Endothelial cell of umbilical vein (primary cell): Measurements from ENCODE around the gene BMPR1B.

Experiments
- EZH2 ChIP-seq: IDR thresholded peaks from 2 replicates; pipeline ENCODE4 v1.6.1; 2012; ENCODE audit warnings: borderline replicate concordance, low read depth, mild to moderate bottlenecking, moderate library complexity, low read length, inconsistent platforms; ENCODE audit not compliant: severe bottlenecking
- FOS ChIP-seq: IDR thresholded peaks from 2 replicates; pipeline ENCODE4 v1.6.1; 2011; ENCODE audit warnings: mild to moderate bottlenecking, low read length, moderate library complexity, borderline replicate concordance; ENCODE audit not compliant: insufficient read depth
- GATA2 ChIP-seq: IDR thresholded peaks from 2 replicates; pipeline ENCODE4 v1.7.0; 2011; ENCODE audit warnings: low read depth, mild to moderate bottlenecking, moderate library complexity, mixed read lengths, low read length; ENCODE audit not compliant: insufficient read length, insufficient read depth
- JUN ChIP-seq: IDR thresholded peaks from 2 replicates; pipeline ENCODE4 v1.6.1; 2011; ENCODE audit warnings: borderline replicate concordance, low read depth; ENCODE audit not compliant: insufficient read length, insufficient read depth
- MYC ChIP-seq: IDR thresholded peaks from one replicate; pipeline ENCODE4 v1.6.1; 2011; ENCODE audit warnings: mild to moderate bottlenecking, low read depth, low read length
- POLR2A ChIP-seq: IDR thresholded peaks from 2 replicates; pipeline ENCODE4 v1.6.1; 2012; ENCODE audit warnings: low read depth, mild to moderate bottlenecking, control low read depth, low read length
- POLR2AphosphoS5 ChIP-seq: IDR thresholded peaks from 2 replicates; pipeline ENCODE4 v1.6.1; 2012; ENCODE audit warnings: low read depth, mild to moderate bottlenecking, control low read depth, low read length, moderate library complexity; ENCODE audit not compliant: insufficient read depth
- TF ChIP-seq, protein P1 (sequence below), 2 donors: IDR thresholded peaks; 1 replicate in 1 of 2; 2 replicates in 1 of 2; pipeline ENCODE4 v1.5.1; 2011; ENCODE audit warnings: low read length in 2 of 2, mild to moderate bottlenecking in 2 of 2, moderate library complexity in 2 of 2, control low read depth in 1 of 2, inconsistent platforms in 1 of 2, low read depth in 1 of 2; ENCODE audit not compliant: insufficient read depth in 1 of 2; ENCODE audit errors: extremely low read depth in 1 of 2
- TF ChIP-seq, protein P2 (sequence below): IDR thresholded peaks from 2 replicates; pipeline ENCODE4 v1.6.1; 2011; ENCODE audit not compliant: insufficient read depth, insufficient read length

DNA sequence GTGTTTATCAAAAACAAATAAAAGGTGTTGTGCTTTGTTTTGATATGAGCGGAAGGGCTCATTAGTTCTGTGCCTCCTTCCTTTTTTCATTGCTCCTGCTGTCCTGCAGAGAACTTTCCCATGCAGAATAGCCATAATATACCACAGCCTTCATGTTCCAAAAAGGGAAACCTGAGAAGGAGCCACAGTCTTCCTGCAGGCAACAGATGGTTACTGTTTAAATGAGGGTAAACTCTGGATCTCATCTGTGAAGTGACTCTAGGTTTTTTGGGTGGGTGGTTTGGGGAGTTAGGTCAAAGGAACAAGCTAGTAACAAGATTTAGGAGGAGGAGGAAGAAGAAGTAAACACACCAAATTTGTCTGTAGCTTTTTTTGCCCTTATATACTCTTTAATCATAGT lies 131.8 kb downstream of the BMPR1B start:
- TF ChIP-seq EZH2 (no peak), FOS (no peak), POLR2AphosphoS5 (no peak), POLR2A (no peak), JUN (no peak), MYC (no peak), GATA2 (no peak)
- TF ChIP-seq, protein P1, sequence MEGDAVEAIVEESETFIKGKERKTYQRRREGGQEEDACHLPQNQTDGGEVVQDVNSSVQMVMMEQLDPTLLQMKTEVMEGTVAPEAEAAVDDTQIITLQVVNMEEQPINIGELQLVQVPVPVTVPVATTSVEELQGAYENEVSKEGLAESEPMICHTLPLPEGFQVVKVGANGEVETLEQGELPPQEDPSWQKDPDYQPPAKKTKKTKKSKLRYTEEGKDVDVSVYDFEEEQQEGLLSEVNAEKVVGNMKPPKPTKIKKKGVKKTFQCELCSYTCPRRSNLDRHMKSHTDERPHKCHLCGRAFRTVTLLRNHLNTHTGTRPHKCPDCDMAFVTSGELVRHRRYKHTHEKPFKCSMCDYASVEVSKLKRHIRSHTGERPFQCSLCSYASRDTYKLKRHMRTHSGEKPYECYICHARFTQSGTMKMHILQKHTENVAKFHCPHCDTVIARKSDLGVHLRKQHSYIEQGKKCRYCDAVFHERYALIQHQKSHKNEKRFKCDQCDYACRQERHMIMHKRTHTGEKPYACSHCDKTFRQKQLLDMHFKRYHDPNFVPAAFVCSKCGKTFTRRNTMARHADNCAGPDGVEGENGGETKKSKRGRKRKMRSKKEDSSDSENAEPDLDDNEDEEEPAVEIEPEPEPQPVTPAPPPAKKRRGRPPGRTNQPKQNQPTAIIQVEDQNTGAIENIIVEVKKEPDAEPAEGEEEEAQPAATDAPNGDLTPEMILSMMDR (IDR thresholded peaks at IDR 0.05; ENCODE audit: extremely low read depth in 1 of 2, insufficient read depth in 1 of 2, low read depth in 1 of 2, low read length in 2 of 2): no peak
- TF ChIP-seq, protein P2, sequence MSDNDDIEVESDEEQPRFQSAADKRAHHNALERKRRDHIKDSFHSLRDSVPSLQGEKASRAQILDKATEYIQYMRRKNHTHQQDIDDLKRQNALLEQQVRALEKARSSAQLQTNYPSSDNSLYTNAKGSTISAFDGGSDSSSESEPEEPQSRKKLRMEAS: no peak
